ENCODE results near the gene PIP4P1.

Gene PIP4P1

DNA sequence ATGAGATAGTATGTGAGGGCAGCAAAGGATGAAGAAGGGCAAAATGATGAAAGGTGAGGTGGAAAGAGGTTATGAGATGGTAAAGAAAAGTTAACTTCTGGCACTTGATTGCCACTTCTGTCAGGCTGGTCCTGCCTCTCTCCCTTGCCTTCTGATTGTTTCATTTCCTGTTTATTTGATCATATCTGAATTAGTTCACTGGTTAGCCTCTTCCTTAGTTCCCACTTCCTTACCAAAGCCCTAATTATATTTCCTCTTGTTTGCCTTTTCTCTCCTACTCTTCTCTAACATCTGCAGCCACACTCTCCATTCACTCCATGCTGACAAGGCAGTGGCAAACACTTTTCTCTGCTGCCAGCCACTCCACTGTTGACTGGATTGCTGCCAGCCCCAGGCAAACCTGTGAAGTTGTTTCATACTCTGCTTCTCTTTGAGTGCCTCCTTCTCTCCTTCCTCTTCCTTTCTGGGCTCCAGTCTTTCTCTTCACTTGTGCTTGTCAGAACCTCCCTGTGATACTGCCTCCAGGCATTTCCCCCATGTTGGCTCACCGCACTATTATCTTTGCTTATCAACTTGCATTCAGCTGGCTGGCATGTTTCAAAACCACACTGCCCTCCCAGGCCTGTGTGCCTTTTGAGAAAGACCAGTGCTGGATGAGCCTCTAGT, 16.1 kb upstream of the PIP4P1 start:
- Histone ChIP-seq H3K36me3 (ENCODE audit: control insufficient read depth, insufficient read depth, low read length) (peaks cover 27% of the 10 kb centered on the region; the same call in 1 of the 2 replicates), H3K27me3 (ENCODE audit: control insufficient read depth, insufficient read depth, low read length) (no peaks in the 10 kb centered on the region), H3K4me1 (ENCODE audit: control insufficient read depth, insufficient read depth, low read length) (no peaks in the 10 kb centered on the region), H3K27ac (ENCODE audit: low read length) (no peak overlapping the region), H3K4me3 (ENCODE audit: low read length) (no peak overlapping the region), H3K9me3 (ENCODE audit: control insufficient read depth, insufficient read depth, low read length) (no peaks in the 10 kb centered on the region; the same call in 1 of the 2 replicates)
- DNase-seq (ENCODE audit: low read depth, low spot score), result no peak
- no CpG with 5 or more reads among the region's 1 CpG for WGBS (ENCODE audit: insufficient coverage, insufficient read length)

DNA sequence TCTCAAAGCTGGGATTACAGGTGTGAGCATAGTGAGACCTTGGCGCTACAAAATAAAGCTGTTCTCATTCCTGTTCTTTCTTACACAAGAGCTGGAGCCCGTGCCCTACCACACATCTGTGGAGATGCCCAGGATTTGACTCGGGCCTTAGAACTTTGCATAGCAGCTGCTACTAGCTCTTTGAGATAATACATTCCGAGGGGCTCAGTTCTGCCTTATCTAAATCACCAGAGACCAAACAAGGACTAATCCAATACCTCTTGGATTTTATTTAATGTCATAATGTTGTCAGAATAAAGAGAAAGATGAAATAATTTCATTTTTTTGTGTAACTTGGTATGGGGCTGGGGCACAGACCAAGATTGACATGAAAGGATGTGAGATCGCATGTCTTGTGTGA, 15.5 kb upstream of the PIP4P1 start:
- Histone ChIP-seq H3K27me3 (ENCODE audit: control insufficient read depth, insufficient read depth, low read length) (no peaks in the 10 kb centered on the region), H3K4me1 (ENCODE audit: control insufficient read depth, insufficient read depth, low read length) (no peaks in the 10 kb centered on the region), H3K36me3 (ENCODE audit: control insufficient read depth, insufficient read depth, low read length) (peaks cover 32% of the 10 kb centered on the region; the same call in 1 of the 2 replicates), H3K9me3 (ENCODE audit: control insufficient read depth, insufficient read depth, low read length) (no peaks in the 10 kb centered on the region; the same call in 1 of the 2 replicates), H3K4me3 (ENCODE audit: low read length) (no peak overlapping the region), H3K27ac (ENCODE audit: low read length) (no peak overlapping the region)
- DNase-seq (ENCODE audit: low read depth, low spot score), result no peak
- WGBS (ENCODE audit: insufficient coverage, insufficient read length), result no CpG with 5 or more reads among the region's 5 CpGs

DNA sequence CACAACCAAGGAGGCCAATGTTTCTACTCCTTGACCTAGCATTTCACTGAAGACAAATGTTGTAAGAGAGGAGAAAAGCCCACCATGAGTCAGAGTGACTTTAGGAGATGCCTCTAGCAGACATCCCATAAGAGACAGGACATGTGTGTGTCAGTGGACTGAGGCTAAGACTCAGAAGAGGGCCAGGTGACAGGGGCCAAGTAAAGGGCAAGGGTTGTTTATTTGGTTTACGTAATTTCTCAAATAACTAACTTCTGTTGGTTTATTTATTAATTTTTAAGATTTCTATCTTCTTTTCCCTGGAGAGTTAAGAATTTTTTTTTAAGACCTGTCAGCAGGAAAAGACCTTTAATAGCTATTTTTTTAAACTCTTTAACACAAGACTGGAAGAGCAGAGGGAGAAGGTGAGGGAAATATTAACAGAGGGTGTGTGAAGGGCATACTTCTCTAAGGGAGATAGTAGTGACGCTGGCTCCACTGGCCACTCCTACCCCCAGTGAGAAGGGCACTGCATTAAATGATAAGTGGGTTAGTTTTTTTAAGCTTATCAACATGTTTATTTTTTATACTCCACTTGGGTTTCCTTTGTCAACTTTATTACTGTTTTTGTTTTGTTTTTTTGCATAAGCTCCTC, 11.4 kb upstream of the PIP4P1 start:
- Histone ChIP-seq H3K4me3 (ENCODE audit: low read length) (no peak overlapping the region), H3K27ac (ENCODE audit: low read length) (no peak overlapping the region), H3K4me1 (ENCODE audit: control insufficient read depth, insufficient read depth, low read length) (no peaks in the 10 kb centered on the region), H3K9me3 (ENCODE audit: control insufficient read depth, insufficient read depth, low read length) (no peaks in the 10 kb centered on the region; the same call in 1 of the 2 replicates), H3K36me3 (ENCODE audit: control insufficient read depth, insufficient read depth, low read length) (peaks cover 32% of the 10 kb centered on the region; the same call in 1 of the 2 replicates), H3K27me3 (ENCODE audit: control insufficient read depth, insufficient read depth, low read length) (no peaks in the 10 kb centered on the region)
- no CpG with 5 or more reads among the region's 2 CpGs for WGBS (ENCODE audit: insufficient coverage, insufficient read length)
- DNase-seq (ENCODE audit: low read depth, low spot score), result no peak

DNA sequence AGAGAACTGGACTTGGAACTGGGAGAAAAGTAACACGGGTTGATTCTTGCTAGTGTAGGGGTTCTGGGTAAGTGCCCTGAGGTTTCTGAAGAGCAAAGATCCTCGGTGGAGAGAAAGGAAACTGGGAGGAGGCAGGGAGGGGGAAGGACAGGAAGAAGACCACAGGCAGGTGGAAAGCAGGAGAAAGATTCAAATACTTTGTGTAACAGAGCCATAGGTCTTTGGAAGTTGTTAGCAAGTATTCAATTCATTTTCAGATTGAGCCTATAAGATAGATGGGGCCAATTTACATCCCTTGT, 9.3 kb upstream of the PIP4P1 start:
- Histone ChIP-seq H3K9me3 (ENCODE audit: control insufficient read depth, insufficient read depth, low read length) (no peaks in the 10 kb centered on the region), H3K27me3 (ENCODE audit: control insufficient read depth, insufficient read depth, low read length) (no peaks in the 10 kb centered on the region), H3K4me1 (ENCODE audit: control insufficient read depth, insufficient read depth, low read length) (no peaks in the 10 kb centered on the region), H3K4me3 (ENCODE audit: low read length) (peak overlapping the region; percentile 89; the same call in 1 of the 2 replicates), H3K27ac (ENCODE audit: low read length) (no peak overlapping the region), H3K36me3 (ENCODE audit: control insufficient read depth, insufficient read depth, low read length) (peaks cover 16% of the 10 kb centered on the region; the same call in 1 of the 2 replicates)
- WGBS (ENCODE audit: insufficient coverage, insufficient read length), result no CpG with 5 or more reads among the region's 2 CpGs
- no peak for DNase-seq (ENCODE audit: low read depth, low spot score)

DNA sequence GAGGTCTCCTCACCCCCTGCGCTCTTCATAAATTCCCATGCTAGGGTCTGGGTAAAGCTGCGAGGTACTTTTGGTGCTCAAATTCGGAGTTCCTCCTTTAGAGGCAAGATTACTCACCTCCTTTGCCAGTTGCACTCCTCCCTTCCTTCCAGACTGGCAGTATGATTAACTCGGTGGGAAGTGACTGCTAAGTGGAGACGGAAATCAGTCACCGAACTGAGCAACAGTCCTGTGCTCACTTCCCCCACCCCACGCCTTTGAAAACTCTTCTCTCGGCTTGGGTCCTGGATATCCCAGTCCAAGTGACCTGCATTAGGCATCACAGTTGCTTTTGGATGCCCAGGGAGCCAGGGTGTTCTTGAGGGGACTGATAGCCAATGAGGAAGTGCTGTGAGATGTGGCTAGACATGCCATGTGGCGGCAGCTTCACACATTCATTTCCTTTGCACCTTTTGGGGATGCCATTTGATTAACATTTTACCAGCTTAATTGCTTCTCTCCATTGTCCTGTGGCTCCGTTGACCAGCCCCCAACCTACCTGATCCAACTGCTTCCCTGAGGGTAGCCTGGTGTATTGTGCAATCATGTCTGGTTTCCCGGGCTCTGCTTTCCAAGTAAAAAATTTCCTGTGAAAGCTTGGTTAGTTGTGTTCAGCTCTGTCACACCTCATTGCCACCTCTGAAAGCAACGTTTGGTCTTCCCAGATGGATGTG, 8.8 kb upstream of the PIP4P1 start:
- Histone ChIP-seq H3K4me3 (ENCODE audit: low read length) (peak overlapping the region; percentile 89; the same call in 1 of the 2 replicates), H3K9me3 (ENCODE audit: control insufficient read depth, insufficient read depth, low read length) (no peaks in the 10 kb centered on the region), H3K36me3 (ENCODE audit: control insufficient read depth, insufficient read depth, low read length) (peaks cover 12% of the 10 kb centered on the region; the same call in 1 of the 2 replicates), H3K27ac (ENCODE audit: low read length) (no peak overlapping the region), H3K27me3 (ENCODE audit: control insufficient read depth, insufficient read depth, low read length) (no peaks in the 10 kb centered on the region), H3K4me1 (ENCODE audit: control insufficient read depth, insufficient read depth, low read length) (no peaks in the 10 kb centered on the region)
- WGBS (ENCODE audit: insufficient coverage, insufficient read length), result no CpG with 5 or more reads among the region's 12 CpGs
- DNase-seq (ENCODE audit: low read depth, low spot score), result no peak

DNA sequence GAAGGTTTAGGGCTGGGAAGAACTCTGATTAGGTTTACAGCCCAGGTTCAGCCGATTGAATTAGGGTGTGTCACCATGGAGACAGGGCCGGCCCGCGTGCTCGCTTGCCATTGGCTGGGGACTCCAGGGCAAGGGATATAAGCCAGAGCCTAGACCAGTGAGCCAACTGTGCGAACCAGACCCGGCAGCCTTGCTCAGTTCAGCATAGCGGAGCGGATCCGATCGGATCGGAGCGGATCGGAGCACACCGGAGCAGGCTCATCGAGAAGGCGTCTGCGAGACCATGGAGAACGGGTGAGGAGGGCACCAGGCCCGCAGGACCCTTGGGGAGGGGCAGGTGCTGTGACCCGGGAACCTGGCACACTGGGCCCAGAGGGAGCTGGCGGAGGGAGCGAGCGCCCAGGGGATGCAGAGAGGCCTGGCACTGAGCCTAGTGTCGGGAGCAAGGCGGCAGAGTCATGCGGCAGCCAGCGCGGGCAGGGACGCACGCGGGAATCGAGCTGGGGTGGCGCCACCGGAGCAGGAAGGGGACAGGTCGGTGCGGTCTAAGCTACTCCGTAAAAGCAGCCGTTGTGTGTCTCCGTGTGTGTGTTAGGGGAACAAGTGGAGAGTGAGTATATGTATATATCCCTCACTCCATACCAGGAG, 8.1 kb upstream of the PIP4P1 start, which contains the start of gene PNP:
TSS of gene PNP (plus strand) at position 165 of the 648 bp plus-strand sequence. CDS start at position 284, 119 bp downstream.
- Histone ChIP-seq H3K36me3 (ENCODE audit: control insufficient read depth, insufficient read depth, low read length) (peaks cover 9% of the 10 kb centered on the region; the same call in 1 of the 2 replicates), H3K9me3 (ENCODE audit: control insufficient read depth, insufficient read depth, low read length) (no peaks in the 10 kb centered on the region), H3K27ac (ENCODE audit: low read length) (no peak within 1 kb of the TSS), H3K27me3 (ENCODE audit: control insufficient read depth, insufficient read depth, low read length) (no peaks in the 10 kb centered on the region), H3K4me1 (ENCODE audit: control insufficient read depth, insufficient read depth, low read length) (no peaks in the 10 kb centered on the region), H3K4me3 (ENCODE audit: low read length) (peak within 1 kb of the TSS; percentile 89)
- DNase-seq (ENCODE audit: low read depth, low spot score), result peak; percentile 82
- WGBS (ENCODE audit: insufficient coverage, insufficient read length), result no CpG with 5 or more reads among the region's 40 CpGs

DNA sequence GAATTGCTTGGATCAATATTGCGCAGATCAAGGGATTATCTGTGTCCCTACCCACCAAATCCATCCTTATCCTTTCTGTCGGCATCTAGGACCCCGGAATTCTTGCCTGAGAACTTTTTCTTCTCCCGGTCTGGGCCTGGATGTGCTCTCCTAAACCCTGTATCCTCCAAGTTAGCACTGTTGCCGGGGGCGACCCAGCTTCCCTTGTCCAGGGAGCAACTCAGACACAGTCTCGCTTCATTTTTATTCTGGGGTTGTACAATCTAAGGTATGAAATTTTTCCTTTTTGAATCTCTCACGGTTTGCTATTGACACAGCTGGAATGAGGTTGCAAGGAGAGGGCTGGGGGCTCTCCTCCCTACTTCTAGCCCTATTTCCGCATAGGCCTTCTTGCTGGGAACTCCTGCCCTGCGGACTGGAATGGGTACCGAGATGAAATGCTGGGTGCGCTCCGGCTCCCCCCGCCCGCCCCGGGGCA, 7.6 kb upstream of the PIP4P1 start:
- no peaks in the 10 kb centered on the region for H3K9me3 ChIP-seq (ENCODE audit: control insufficient read depth, insufficient read depth, low read length)
- no peak for DNase-seq (ENCODE audit: low read depth, low spot score)
- no peaks in the 10 kb centered on the region for H3K4me1 ChIP-seq (ENCODE audit: control insufficient read depth, insufficient read depth, low read length)
- H3K4me3 ChIP-seq (ENCODE audit: low read length), result peak overlapping the region; percentile 89; the same call in 1 of the 2 replicates
- H3K27ac ChIP-seq (ENCODE audit: low read length), result no peak overlapping the region
- no peaks in the 10 kb centered on the region for H3K27me3 ChIP-seq (ENCODE audit: control insufficient read depth, insufficient read depth, low read length)
- WGBS (ENCODE audit: insufficient coverage, insufficient read length), result no CpG with 5 or more reads among the region's 16 CpGs
- H3K36me3 ChIP-seq (ENCODE audit: control insufficient read depth, insufficient read depth, low read length), result peaks cover 7% of the 10 kb centered on the region; the same call in 1 of the 2 replicates

DNA sequence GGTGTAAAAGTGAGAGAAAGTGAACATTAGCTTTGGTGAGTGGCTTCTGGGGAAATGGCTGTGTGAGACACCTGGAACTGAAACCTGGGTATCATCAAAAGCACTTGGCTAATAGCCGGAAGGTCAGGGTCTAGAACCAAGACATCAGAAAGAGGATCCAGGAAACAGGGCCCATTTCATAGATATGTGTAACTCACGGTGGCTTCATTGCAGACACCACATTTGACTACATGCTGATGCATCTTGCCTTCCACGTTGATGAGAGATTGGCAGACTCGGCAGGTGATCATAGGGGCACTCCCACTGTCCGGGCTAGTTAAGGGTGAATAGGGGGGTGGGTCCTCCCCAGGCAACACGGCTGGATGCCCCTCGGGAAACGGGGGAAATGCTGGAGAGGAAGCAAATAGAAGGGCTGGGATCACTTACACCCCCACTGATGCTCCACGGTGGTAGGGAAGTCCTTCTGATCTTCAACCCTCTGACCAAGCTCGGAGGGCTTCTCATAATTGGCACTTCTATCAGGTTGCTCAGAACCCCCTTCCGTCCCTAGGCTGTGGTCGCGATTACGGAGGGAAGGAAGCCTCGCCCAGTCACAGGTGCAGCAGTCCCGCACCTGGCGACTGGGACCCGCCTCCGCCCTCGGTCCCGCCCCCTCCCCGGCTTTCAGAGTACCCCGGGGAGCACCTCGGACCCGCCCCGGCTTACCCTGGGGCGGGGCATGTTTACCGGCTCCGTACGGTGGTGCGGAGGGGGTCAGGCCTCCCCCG, 593 bp downstream of the PIP4P1 start:
- no CpG with 5 or more reads among the region's 32 CpGs for WGBS (ENCODE audit: insufficient coverage, insufficient read length)
- Histone ChIP-seq H3K4me1 (ENCODE audit: control insufficient read depth, insufficient read depth, low read length) (no peaks in the 10 kb centered on the region), H3K4me3 (ENCODE audit: low read length) (peak overlapping the region; percentile 70), H3K36me3 (ENCODE audit: control insufficient read depth, insufficient read depth, low read length) (peaks cover 18% of the 10 kb centered on the region; the same call in 1 of the 2 replicates), H3K27ac (ENCODE audit: low read length) (no peak overlapping the region), H3K9me3 (ENCODE audit: control insufficient read depth, insufficient read depth, low read length) (no peaks in the 10 kb centered on the region), H3K27me3 (ENCODE audit: control insufficient read depth, insufficient read depth, low read length) (no peaks in the 10 kb centered on the region)
- DNase-seq (ENCODE audit: low read depth, low spot score), result no peak

DNA sequence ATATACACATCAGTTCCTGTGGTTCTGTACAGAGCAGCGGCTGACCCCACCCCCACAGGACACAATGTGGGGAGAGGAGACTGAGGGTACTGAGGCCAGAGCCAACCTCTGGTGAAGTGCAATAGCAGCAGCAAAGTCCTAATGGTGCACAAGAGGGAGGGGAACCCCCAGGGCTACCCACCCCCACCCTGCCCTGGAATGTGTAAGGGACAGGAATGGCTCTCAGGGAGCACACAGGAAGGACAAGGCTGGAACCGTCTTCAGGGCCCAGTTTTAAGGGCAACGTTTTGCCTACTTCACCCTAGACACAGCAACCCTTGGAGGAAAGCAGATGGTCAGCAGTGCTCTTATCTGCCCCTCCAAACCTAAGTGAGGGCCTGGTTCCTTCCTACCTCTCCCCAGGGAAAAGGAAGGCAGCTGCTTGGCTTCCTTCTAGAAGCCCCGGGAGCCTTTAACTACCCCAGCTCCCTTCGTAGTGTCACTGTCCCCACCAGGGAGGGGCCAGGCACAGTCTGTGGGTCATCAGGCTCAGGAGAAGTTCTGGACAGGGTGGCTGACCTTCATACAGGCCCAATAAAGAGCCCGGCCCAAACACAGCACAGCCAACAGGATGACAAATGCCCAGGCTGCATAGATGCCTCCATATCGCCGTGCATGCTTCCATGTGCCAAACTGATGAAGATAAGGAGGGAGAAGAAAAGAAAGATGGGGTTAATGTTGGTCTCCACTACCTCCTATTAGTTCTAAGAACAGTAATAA, 3.0 kb downstream of the PIP4P1 start:
- WGBS (ENCODE audit: insufficient coverage, insufficient read length), result no CpG with 5 or more reads among the region's 8 CpGs
- H3K4me1 ChIP-seq (ENCODE audit: control insufficient read depth, insufficient read depth, low read length), result no peaks in the 10 kb centered on the region
- DNase-seq (ENCODE audit: low read depth, low spot score), result no peak
- H3K9me3 ChIP-seq (ENCODE audit: control insufficient read depth, insufficient read depth, low read length), result no peaks in the 10 kb centered on the region
- H3K36me3 ChIP-seq (ENCODE audit: control insufficient read depth, insufficient read depth, low read length), result peaks cover 18% of the 10 kb centered on the region; the same call in 1 of the 2 replicates
- H3K27ac ChIP-seq (ENCODE audit: low read length), result no peak overlapping the region
- H3K4me3 ChIP-seq (ENCODE audit: low read length), result no peak overlapping the region
- H3K27me3 ChIP-seq (ENCODE audit: control insufficient read depth, insufficient read depth, low read length), result no peaks in the 10 kb centered on the region
